LoVo (cell line): ENCODE measurements around the gene HPDL.
A peak's percentile ranks its signal among the peaks of the same experiment; 100 is the strongest.

Source experiments
- DNase-seq: peaks from one replicate; pipeline ENCODE4 v3.0.0-alpha.2; 2016; ENCODE audit warnings: low spot score

HPDL gene

GRCh38 chr1:45351508-45351907, 24.8 kb downstream of the HPDL start:
- DNase-seq, result no peak

- DNase-seq, result no peak
Measured at GRCh38 chr1:45353685-45354084, 27.0 kb downstream of the HPDL start.

- DNase-seq, result no peak
Measured at GRCh38 chr1:45354838-45355237, 28.1 kb downstream of the HPDL start.

- no peak for DNase-seq
Measured at GRCh38 chr1:45355683-45356082, 29.0 kb downstream of the HPDL start.

GRCh38 chr1:45356186-45356585, 29.5 kb downstream of the HPDL start:
- no peak for DNase-seq

GRCh38 chr1:45359882-45360513, 33.3 kb downstream of the HPDL start:
- peak; percentile 36 for DNase-seq

- peak; percentile 61 for DNase-seq
Measured at GRCh38 chr1:45360981-45361380, 34.3 kb downstream of the HPDL start.

GRCh38 chr1:45364294-45364693, 37.6 kb downstream of the HPDL start:
- no peak for DNase-seq

GRCh38 chr1:45365051-45365450, 38.4 kb downstream of the HPDL start:
- no peak for DNase-seq

- no peak for DNase-seq
Measured at GRCh38 chr1:45370575-45370974, 43.9 kb downstream of the HPDL start.

- DNase-seq, result no peak
Measured at GRCh38 chr1:45373573-45373972, 46.9 kb downstream of the HPDL start.

GRCh38 chr1:45375104-45376090, 48.7 kb downstream of the HPDL start:
- no peak for DNase-seq

- DNase-seq, result no peak
Measured at GRCh38 chr1:45378184-45378583, 51.5 kb downstream of the HPDL start.
